Measurements from ENCODE around the gene ABCD2.
A peak's percentile ranks its signal among the peaks of the same experiment; 100 is the strongest.

The ABCD2 gene

DNA sequence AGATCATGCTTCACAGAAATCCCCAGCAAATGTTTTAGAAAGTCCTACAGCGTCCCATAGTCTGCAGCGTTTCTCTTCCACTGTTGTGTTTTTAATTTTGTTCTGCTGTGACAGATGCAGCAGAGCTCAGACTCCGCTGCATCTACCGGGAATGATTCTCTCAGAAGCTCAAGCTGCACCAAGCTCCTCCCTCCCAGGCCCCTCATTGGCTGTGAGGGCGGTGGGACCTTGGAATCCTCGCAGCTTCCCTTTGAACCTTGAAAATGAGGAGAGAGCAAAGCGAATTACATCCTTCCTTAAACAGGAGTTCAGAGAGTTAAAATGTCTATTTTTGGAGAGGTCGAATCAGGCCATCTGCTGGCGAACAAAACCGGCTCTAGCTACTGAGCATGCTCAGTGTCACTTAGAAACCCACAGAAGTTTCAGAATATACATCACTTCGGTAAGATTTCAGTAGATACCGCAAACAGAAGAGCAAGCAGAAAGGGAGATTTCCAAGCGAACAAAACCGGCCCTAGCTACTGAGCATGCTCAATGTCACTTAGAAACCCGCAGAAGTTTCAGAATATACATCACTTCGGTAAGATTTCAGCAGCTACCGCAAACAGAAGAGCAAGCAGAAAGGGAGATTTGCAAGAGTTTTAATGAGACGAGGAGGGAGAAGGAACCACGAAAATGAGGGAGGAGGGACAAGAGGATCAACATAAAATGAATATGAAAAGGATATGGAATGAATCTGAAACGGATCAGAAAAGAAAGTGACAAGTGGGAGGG lies at the start of gene ABCD2:
Gene ABCD2, minus strand, starts transcription at position 144 of the 774 bp plus-strand sequence. CDS start 188 bp downstream, outside the sequence.
- Histone ChIP-seq H3K9ac (ENCODE audit: low read length) (peak within 1 kb of the TSS; percentile 71), H3K9me2 (ENCODE audit: low read depth, low read length) (no peaks in the 10 kb centered on the region), H3K9me3 (ENCODE audit: low read length) (no peaks in the 10 kb centered on the region), H3K27ac (ENCODE audit: low read depth, low read length, poor library complexity, severe bottlenecking) (peak within 1 kb of the TSS; percentile 96), H2AFZ (ENCODE audit: low read length) (peak within 1 kb of the TSS; percentile 17), H3K4me2 (ENCODE audit: low read length) (peak within 1 kb of the TSS; percentile 89), H3F3A (ENCODE audit: insufficient read depth, low read length) (peaks cover 7% of the 10 kb centered on the region; the same call in 1 of the 2 replicates), H3K27me3 (ENCODE audit: insufficient read depth, low read length) (no peaks in the 10 kb centered on the region), H3K4me1 (ENCODE audit: insufficient read depth, low read length, severe bottlenecking) (peaks cover 71% of the 10 kb centered on the region), H4K20me1 (ENCODE audit: insufficient read depth, low read length) (no peaks in the 10 kb centered on the region), H3K4me3 (ENCODE audit: low read depth, low read length, poor library complexity, severe bottlenecking) (peak within 1 kb of the TSS; percentile 65), H3K79me2 (ENCODE audit: insufficient read depth, low read length) (peaks cover 20% of the 10 kb centered on the region; the same call in 1 of the 2 replicates), H3K36me3 (ENCODE audit: insufficient read depth, low read length) (no peaks in the 10 kb centered on the region)
- TF ChIP-seq EZH2 (IDR thresholded peaks at IDR 0.05; ENCODE audit: borderline replicate concordance, low read length) (no peak), CTCF (IDR thresholded peaks at IDR 0.05; ENCODE audit: low read length) (peak; percentile 35; the same call in 1 of the 2 replicates)

- TF ChIP-seq CTCF (IDR thresholded peaks at IDR 0.05; ENCODE audit: low read length) (no peak), EZH2 (IDR thresholded peaks at IDR 0.05; ENCODE audit: borderline replicate concordance, low read length) (no peak)
- H4K20me1 ChIP-seq (ENCODE audit: insufficient read depth, low read length): no peaks in the 10 kb centered on the region
Observed at GRCh38 chr12:39660101-39660500, 40.5 kb upstream of the ABCD2 start.

GRCh38 chr12:39647383-39647782 lies 27.8 kb upstream of the ABCD2 start:
- Histone ChIP-seq H3K79me2 (ENCODE audit: insufficient read depth, low read length) (no peaks in the 10 kb centered on the region), H3K27ac (ENCODE audit: low read depth, low read length, poor library complexity, severe bottlenecking) (no peak overlapping the region), H4K20me1 (ENCODE audit: insufficient read depth, low read length) (no peaks in the 10 kb centered on the region), H3K4me2 (ENCODE audit: low read length) (no peak overlapping the region), H3F3A (ENCODE audit: insufficient read depth, low read length) (no peaks in the 10 kb centered on the region; the same call in 1 of the 2 replicates), H3K36me3 (ENCODE audit: insufficient read depth, low read length) (no peaks in the 10 kb centered on the region), H3K9me3 (ENCODE audit: low read length) (no peaks in the 10 kb centered on the region; the same call in 1 of the 2 replicates), H3K9me2 (ENCODE audit: low read depth, low read length) (no peaks in the 10 kb centered on the region), H3K27me3 (ENCODE audit: insufficient read depth, low read length) (no peaks in the 10 kb centered on the region), H2AFZ (ENCODE audit: low read length) (0 out of 2 replicates have a peak overlapping the region, but pooled peaks have one; percentile 10), H3K9ac (ENCODE audit: low read length) (no peak overlapping the region), H3K4me3 (ENCODE audit: low read depth, low read length, poor library complexity, severe bottlenecking) (no peak overlapping the region), H3K4me1 (ENCODE audit: insufficient read depth, low read length, severe bottlenecking) (no peaks in the 10 kb centered on the region)
- TF ChIP-seq EZH2 (IDR thresholded peaks at IDR 0.05; ENCODE audit: borderline replicate concordance, low read length) (no peak), CTCF (IDR thresholded peaks at IDR 0.05; ENCODE audit: low read length) (no peak)

More at GRCh38 chr12:39660101-39660500, 40.5 kb upstream of the ABCD2 start:
- Histone ChIP-seq H3K4me3 (ENCODE audit: low read depth, low read length, poor library complexity, severe bottlenecking) (no peak overlapping the region), H3K4me1 (ENCODE audit: insufficient read depth, low read length, severe bottlenecking) (no peaks in the 10 kb centered on the region), H3K4me2 (ENCODE audit: low read length) (no peak overlapping the region), H3K9me3 (ENCODE audit: low read length) (no peaks in the 10 kb centered on the region), H3K27ac (ENCODE audit: low read depth, low read length, poor library complexity, severe bottlenecking) (no peak overlapping the region), H3K9me2 (ENCODE audit: low read depth, low read length) (no peaks in the 10 kb centered on the region), H3F3A (ENCODE audit: insufficient read depth, low read length) (no peaks in the 10 kb centered on the region), H3K79me2 (ENCODE audit: insufficient read depth, low read length) (no peaks in the 10 kb centered on the region), H2AFZ (ENCODE audit: low read length) (no peak overlapping the region), H3K27me3 (ENCODE audit: insufficient read depth, low read length) (no peaks in the 10 kb centered on the region), H3K36me3 (ENCODE audit: insufficient read depth, low read length) (no peaks in the 10 kb centered on the region), H3K9ac (ENCODE audit: low read length) (no peak overlapping the region)

All from OCI-LY1 (cell line).